Body of pancreas (tissue), 4 donors: ENCODE results near the gene USP32. TPM values are rescaled to one million over a fixed set of nuclear protein-coding genes. Genes with fewer than 3 reads are reported as not detected.

Experiments
- ATAC-seq: fragments of 150-250 bp; one replicate; pipeline ENCODE4 v1.9.1; 2016
- DNase-seq, 4 donors: peaks; one replicate each; pipeline ENCODE4 v3.0.0-alpha.2; 2019
- H3K27ac ChIP-seq, 4 donors: fragments of 200-600 bp; sonication (generic); 1 replicate in 3 of 4; 2 replicates in 1 of 4; pipeline versions ENCODE4 v1.5.1 to v1.6.1; 2016 to 2019; ENCODE audit warnings: mild to moderate bottlenecking in 1 of 4, mixed read lengths in 1 of 4, moderate library complexity in 1 of 4
- H3K27me3 ChIP-seq, 2 donors: fragments of 200-600 bp; sonication (generic); one replicate each; pipeline ENCODE4 v1.6.0; 2016; ENCODE audit warnings: mild to moderate bottlenecking in 1 of 2
- H3K36me3 ChIP-seq, 2 donors: fragments of 200-600 bp; sonication (generic); replicated peaks in 1 of 2; 2 replicates each; pipeline ENCODE4 v1.5.1; 2016; ENCODE audit warnings: low read depth in 2 of 2; ENCODE audit not compliant: insufficient read depth in 1 of 2
- H3K4me1 ChIP-seq: fragments of 200-600 bp; sonication (generic); one replicate; pipeline ENCODE4 v1.6.0; 2016
- H3K4me3 ChIP-seq, 2 donors: fragments of 200-600 bp; sonication (generic); 1 replicate in 1 of 2; 2 replicates in 1 of 2; pipeline ENCODE4 v1.5.1; 2016 to 2019
- H3K9me3 ChIP-seq, 3 donors: fragments of 200-600 bp; sonication (generic); 1 replicate in 2 of 3; 2 replicates in 1 of 3; pipeline ENCODE4 v1.5.1; 2016
- POLR2A ChIP-seq, 3 donors: fragments of 450-650 bp; IDR thresholded peaks; one replicate each; pipeline ENCODE4 v1.6.1; 2016; ENCODE audit warnings: antibody characterized with exemption in 3 of 3, mild to moderate bottlenecking in 2 of 3
- WGBS, 2 donors: methylation state at CpG; one replicate each; pipeline ENCODE4 v1.1.5; 2017; 5-methylcytosine and 5-hydroxymethylcytosine counted together
- intact Hi-C: fragments of 100-400 bp; cut with DNase I; formaldehyde crosslinking; loops from one replicate; pipeline ENCODE4 v1.15.1; 2023
- total RNA-seq, 2 donors: library from RNA; depleted of rRNA; stranded (reverse); fragments of >200 nt; gene quantifications; one replicate each; pipeline ENCODE4 v1.1.0, GENCODE V29; 2016
- TF ChIP-seq, protein P1 (sequence below), 7 experiments: fragments of 450-650 bp in 4 of 7; fragments of 200-600 bp in 3 of 7; sonication (generic) in 3 of 7; IDR thresholded peaks; one replicate each; pipeline ENCODE4 v1.5.1; 2016 to 2019; ENCODE audit warnings: antibody characterized with exemption in 7 of 7

Gene USP32
- total RNA-seq, 2 donors from 2014 or later: 15.8 to 19.7 TPM

DNA sequence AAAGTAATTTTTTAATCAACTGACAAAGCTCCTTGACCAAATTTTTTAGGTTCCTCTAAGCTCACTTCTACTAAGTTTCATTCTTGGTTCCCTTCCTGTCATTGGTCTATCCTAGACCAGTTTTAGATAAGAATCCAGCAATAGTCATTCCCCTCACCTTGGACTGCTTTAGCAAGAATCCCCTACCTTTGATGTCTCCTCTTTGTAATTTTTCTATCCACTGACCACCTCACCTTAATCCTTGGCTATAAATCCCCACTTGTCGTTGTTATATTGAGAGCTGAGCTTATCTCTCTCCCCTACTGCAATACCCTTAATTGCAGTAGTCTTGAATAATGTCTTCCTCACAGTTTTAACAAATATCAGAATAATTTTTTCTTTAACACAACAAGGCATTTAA, 107.2 kb downstream of the USP32 start:
- H3K36me3 ChIP-seq: no peaks in the 10 kb centered on the region
- DNase-seq (no peak), ATAC-seq (no peak)
- no peaks in the 10 kb centered on the region for H3K27me3 ChIP-seq
- no peaks in the 10 kb centered on the region for H3K4me1 ChIP-seq
- no peak overlapping the region for H3K4me3 ChIP-seq
- TF ChIP-seq, protein P1, sequence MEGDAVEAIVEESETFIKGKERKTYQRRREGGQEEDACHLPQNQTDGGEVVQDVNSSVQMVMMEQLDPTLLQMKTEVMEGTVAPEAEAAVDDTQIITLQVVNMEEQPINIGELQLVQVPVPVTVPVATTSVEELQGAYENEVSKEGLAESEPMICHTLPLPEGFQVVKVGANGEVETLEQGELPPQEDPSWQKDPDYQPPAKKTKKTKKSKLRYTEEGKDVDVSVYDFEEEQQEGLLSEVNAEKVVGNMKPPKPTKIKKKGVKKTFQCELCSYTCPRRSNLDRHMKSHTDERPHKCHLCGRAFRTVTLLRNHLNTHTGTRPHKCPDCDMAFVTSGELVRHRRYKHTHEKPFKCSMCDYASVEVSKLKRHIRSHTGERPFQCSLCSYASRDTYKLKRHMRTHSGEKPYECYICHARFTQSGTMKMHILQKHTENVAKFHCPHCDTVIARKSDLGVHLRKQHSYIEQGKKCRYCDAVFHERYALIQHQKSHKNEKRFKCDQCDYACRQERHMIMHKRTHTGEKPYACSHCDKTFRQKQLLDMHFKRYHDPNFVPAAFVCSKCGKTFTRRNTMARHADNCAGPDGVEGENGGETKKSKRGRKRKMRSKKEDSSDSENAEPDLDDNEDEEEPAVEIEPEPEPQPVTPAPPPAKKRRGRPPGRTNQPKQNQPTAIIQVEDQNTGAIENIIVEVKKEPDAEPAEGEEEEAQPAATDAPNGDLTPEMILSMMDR (IDR thresholded peaks at IDR 0.05): no peak
- no peak for TF ChIP-seq POLR2A (IDR thresholded peaks at IDR 0.05)
- no peak overlapping the region for H3K27ac ChIP-seq
- H3K9me3 ChIP-seq: no peaks in the 10 kb centered on the region
- WGBS, 2 donors: 88 to 98% methylated on average over 1 of the region's 1 CpG
- intact Hi-C loops: no loop called here

- WGBS, 2 donors: 89 to 95% methylated on average over 3 of the region's 3 CpGs
- Histone ChIP-seq H3K4me3 (no peak overlapping the region), H3K9me3 (no peaks in the 10 kb centered on the region), H3K27ac (no peak overlapping the region), H3K27me3 (no peaks in the 10 kb centered on the region), H3K36me3 (no peaks in the 10 kb centered on the region), H3K4me1 (no peaks in the 10 kb centered on the region)
- DNase-seq: no peak
- no peak for ATAC-seq
- intact Hi-C loops: no loop called here
- no peak for TF ChIP-seq POLR2A (IDR thresholded peaks at IDR 0.05)
- TF ChIP-seq, protein P1 (IDR thresholded peaks at IDR 0.05): no peak
Measured at GRCh38 chr17:60283816-60284215, 108.1 kb downstream of the USP32 start.

GRCh38 chr17:60280673-60281072, 111.3 kb downstream of the USP32 start:
- Histone ChIP-seq H3K9me3 (no peaks in the 10 kb centered on the region), H3K4me1 (peaks cover 2% of the 10 kb centered on the region), H3K27me3 (no peaks in the 10 kb centered on the region), H3K27ac (no peak overlapping the region), H3K36me3 (no peaks in the 10 kb centered on the region), H3K4me3 (no peak overlapping the region)
- ATAC-seq (no peak), DNase-seq (no peak)
- intact Hi-C loops: no loop called here
- TF ChIP-seq, protein P1 (IDR thresholded peaks at IDR 0.05): no peak
- no peak for TF ChIP-seq POLR2A (IDR thresholded peaks at IDR 0.05)

GRCh38 chr17:60278237-60278636, 113.7 kb downstream of the USP32 start:
- Histone ChIP-seq H3K4me1 (peaks cover 6% of the 10 kb centered on the region), H3K9me3 (no peaks in the 10 kb centered on the region), H3K27me3 (no peaks in the 10 kb centered on the region), H3K36me3 (no peaks in the 10 kb centered on the region), H3K27ac (no peak overlapping the region), H3K4me3 (no peak overlapping the region)
- intact Hi-C loops: no loop called here
- ATAC-seq: no peak
- TF ChIP-seq, protein P1 (IDR thresholded peaks at IDR 0.05): no peak
- TF ChIP-seq POLR2A (IDR thresholded peaks at IDR 0.05): no peak
- WGBS, 2 donors: 87 to 90% methylated on average over 2 of the region's 2 CpGs
- no peak for DNase-seq

DNA sequence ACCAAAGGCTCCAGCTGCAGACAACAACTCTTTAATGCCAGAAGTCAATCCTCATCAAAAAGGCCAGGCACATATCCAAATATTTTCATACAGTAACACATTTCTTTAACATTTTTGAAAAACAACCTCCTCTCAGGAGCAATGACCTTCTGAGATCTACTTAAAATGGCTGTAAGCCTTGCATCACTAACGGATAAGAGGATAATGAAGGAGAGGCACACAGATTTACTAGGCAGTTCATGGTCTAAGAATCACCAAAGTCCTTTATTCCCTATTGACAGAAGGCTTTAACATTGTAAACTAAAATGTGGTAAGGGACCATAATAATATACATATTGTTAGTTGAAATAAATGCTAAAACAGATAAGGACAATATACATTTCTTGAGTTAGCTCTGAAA, 114.7 kb downstream of the USP32 start:
- TF ChIP-seq POLR2A (IDR thresholded peaks at IDR 0.05): no peak
- TF ChIP-seq, protein P1 (IDR thresholded peaks at IDR 0.05): no peak
- no peak overlapping the region for H3K4me3 ChIP-seq
- intact Hi-C loops: no loop called here
- ATAC-seq (no peak), DNase-seq (no peak)
- no peak overlapping the region for H3K27ac ChIP-seq
- H3K4me1 ChIP-seq: peaks cover 6% of the 10 kb centered on the region
- 83 to 88% methylated on average over 1 of the region's 1 CpG for WGBS, 2 donors
- no peaks in the 10 kb centered on the region for H3K9me3 ChIP-seq
- H3K27me3 ChIP-seq: no peaks in the 10 kb centered on the region
- no peaks in the 10 kb centered on the region for H3K36me3 ChIP-seq
